IPS DF 6.9 (cell line): ENCODE measurements around the gene TBC1D22A.

Source experiments
- DNase-seq: peaks from one replicate; pipeline ENCODE4 v3.0.0-alpha.2; 2013; ENCODE audit warnings: low read depth, low spot score
- H3K27ac ChIP-seq: one replicate; pipeline ENCODE4 v1.5.1; 2013; ENCODE audit warnings: low read length, control low read depth
- H3K27me3 ChIP-seq: 2 replicates; pipeline ENCODE4 v1.6.1; 2013; ENCODE audit warnings: mild to moderate bottlenecking, low read length; ENCODE audit not compliant: control insufficient read depth, insufficient read depth
- H3K36me3 ChIP-seq: 2 replicates; pipeline ENCODE4 v1.6.1; 2013; ENCODE audit warnings: low read length; ENCODE audit not compliant: control insufficient read depth, insufficient read depth
- H3K4me1 ChIP-seq: 2 replicates; pipeline ENCODE4 v1.6.1; 2013; ENCODE audit warnings: low read length; ENCODE audit not compliant: control insufficient read depth, insufficient read depth
- H3K4me3 ChIP-seq: 2 replicates; pipeline ENCODE4 v1.5.1; 2013; ENCODE audit warnings: mild to moderate bottlenecking, low read length
- H3K9me3 ChIP-seq: 2 replicates; pipeline ENCODE4 v1.6.1; 2013; ENCODE audit warnings: low read length, inconsistent platforms; ENCODE audit not compliant: control insufficient read depth, insufficient read depth
- WGBS: extraction: QIAGEN DNeasy Blood & Tissue Kit; methylation state at CpG from one replicate; pipeline ENCODE4 v1.1.7; 2013; ENCODE audit warnings: mixed read lengths, missing lambda C conversion rate; ENCODE audit not compliant: insufficient read length, insufficient coverage; 5-methylcytosine and 5-hydroxymethylcytosine counted together

TBC1D22A gene

GRCh38 chr22:47120399-47120798 is 357.9 kb downstream of the TBC1D22A start:
- no peaks in the 10 kb centered on the region; the same call in 1 of the 2 replicates for H3K36me3 ChIP-seq
- H3K27me3 ChIP-seq, result no peaks in the 10 kb centered on the region
- no CpG with 5 or more reads among the region's 2 CpGs for WGBS
- no peak overlapping the region for H3K27ac ChIP-seq
- DNase-seq, result no peak
- H3K4me3 ChIP-seq, result no peak overlapping the region
- H3K9me3 ChIP-seq, result no peaks in the 10 kb centered on the region
- peaks cover 10% of the 10 kb centered on the region; the same call in 1 of the 2 replicates for H3K4me1 ChIP-seq

GRCh38 chr22:47121791-47122190 is 359.3 kb downstream of the TBC1D22A start:
- H3K9me3 ChIP-seq, result no peaks in the 10 kb centered on the region
- no peak overlapping the region for H3K4me3 ChIP-seq
- no peak for DNase-seq
- no peaks in the 10 kb centered on the region; the same call in 1 of the 2 replicates for H3K36me3 ChIP-seq
- peaks cover 9% of the 10 kb centered on the region; the same call in 1 of the 2 replicates for H3K4me1 ChIP-seq
- no peak overlapping the region for H3K27ac ChIP-seq
- no CpG with 5 or more reads among the region's 11 CpGs for WGBS
- no peaks in the 10 kb centered on the region for H3K27me3 ChIP-seq

- no CpG with 5 or more reads among the region's 9 CpGs for WGBS
- H3K4me3 ChIP-seq, result no peak overlapping the region
- H3K36me3 ChIP-seq, result no peaks in the 10 kb centered on the region; the same call in 1 of the 2 replicates
- no peaks in the 10 kb centered on the region for H3K27me3 ChIP-seq
- H3K9me3 ChIP-seq, result no peaks in the 10 kb centered on the region
- peaks cover 9% of the 10 kb centered on the region; the same call in 1 of the 2 replicates for H3K4me1 ChIP-seq
- no peak for DNase-seq
- H3K27ac ChIP-seq, result no peak overlapping the region
Measured at GRCh38 chr22:47122441-47123000, 360.1 kb downstream of the TBC1D22A start.

DNA sequence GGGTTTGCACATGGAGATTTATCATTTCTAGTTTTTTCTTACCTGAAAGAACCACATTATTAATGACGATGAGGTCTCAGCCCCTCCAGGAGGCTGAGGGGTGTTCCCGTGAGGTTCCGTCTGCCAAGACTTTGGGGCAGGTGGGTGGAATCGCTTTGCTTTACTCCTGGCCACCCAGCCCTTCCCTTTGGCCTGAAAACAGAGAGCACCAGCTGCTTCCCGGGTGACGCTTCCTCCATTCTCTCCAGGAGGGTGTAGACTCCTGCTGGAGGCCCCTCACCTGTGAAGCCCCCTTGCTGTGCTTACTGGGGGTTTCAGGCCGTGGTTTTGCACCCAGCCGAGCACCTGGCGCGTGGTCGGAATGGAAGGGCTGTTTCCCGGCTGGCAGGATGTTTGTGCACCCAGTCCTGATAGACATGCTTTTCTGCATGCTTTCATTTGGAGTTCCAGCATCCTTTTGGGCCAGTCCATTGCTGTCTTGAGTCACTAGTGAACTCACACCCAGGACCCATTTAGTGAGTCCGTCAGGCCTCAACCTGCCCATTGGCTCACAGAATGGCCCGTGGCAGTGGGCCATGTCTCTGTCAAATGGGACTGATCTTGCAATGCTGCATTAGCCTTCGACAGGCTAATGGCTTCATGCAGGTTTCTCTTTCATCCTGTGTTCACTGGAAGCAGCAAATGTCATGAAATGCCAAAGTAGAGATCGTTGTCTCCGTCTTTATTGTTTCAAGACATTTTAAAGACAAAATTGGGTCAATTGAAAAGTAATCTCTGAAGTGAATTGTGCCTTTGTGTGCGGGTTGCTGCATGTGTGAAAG is 360.8 kb downstream of the TBC1D22A start:
- no CpG with 5 or more reads among the region's 18 CpGs for WGBS
- peaks cover 9% of the 10 kb centered on the region; the same call in 1 of the 2 replicates for H3K4me1 ChIP-seq
- H3K27me3 ChIP-seq, result no peaks in the 10 kb centered on the region
- DNase-seq, result no peak
- H3K36me3 ChIP-seq, result no peaks in the 10 kb centered on the region; the same call in 1 of the 2 replicates
- H3K27ac ChIP-seq, result no peak overlapping the region
- no peak overlapping the region for H3K4me3 ChIP-seq
- no peaks in the 10 kb centered on the region for H3K9me3 ChIP-seq

- Histone ChIP-seq H3K27ac (no peak overlapping the region), H3K36me3 (no peaks in the 10 kb centered on the region; the same call in 1 of the 2 replicates), H3K9me3 (no peaks in the 10 kb centered on the region), H3K4me1 (peaks cover 9% of the 10 kb centered on the region; the same call in 1 of the 2 replicates), H3K4me3 (no peak overlapping the region), H3K27me3 (no peaks in the 10 kb centered on the region)
- no peak for DNase-seq
- WGBS, result no CpG with 5 or more reads among the region's 16 CpGs
Measured at GRCh38 chr22:47123827-47124442, 361.5 kb downstream of the TBC1D22A start.

DNA sequence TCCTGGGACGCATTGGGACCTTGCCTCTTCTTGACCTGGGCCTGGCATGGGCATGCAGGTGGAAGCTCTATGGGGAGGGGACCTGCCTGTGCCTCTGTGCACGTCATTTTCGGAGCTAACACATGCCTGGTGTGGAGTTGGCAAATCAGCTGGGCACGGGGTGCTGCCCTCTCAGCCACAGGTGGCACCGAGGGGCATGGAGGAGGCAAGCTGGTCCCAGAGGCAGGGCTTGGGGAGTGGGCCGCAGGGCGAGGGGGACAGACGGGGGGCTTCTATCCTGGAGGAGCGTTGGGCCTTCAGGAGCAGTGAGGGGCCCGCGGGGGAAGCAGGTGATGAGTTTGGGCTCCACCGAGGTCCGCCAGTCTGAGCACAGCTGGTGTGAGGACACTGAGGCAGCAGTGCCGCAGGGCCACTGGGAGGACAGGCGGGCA is 362.0 kb downstream of the TBC1D22A start:
- DNase-seq, result no peak
- Histone ChIP-seq H3K9me3 (no peaks in the 10 kb centered on the region), H3K4me3 (no peak overlapping the region), H3K4me1 (peaks cover 9% of the 10 kb centered on the region; the same call in 1 of the 2 replicates), H3K27me3 (no peaks in the 10 kb centered on the region), H3K27ac (no peak overlapping the region), H3K36me3 (no peaks in the 10 kb centered on the region; the same call in 1 of the 2 replicates)
- no CpG with 5 or more reads among the region's 15 CpGs for WGBS

GRCh38 chr22:47124961-47125360 is 362.5 kb downstream of the TBC1D22A start:
- no peak for DNase-seq
- Histone ChIP-seq H3K4me3 (no peak overlapping the region), H3K27ac (no peak overlapping the region), H3K36me3 (no peaks in the 10 kb centered on the region; the same call in 1 of the 2 replicates), H3K9me3 (no peaks in the 10 kb centered on the region), H3K27me3 (no peaks in the 10 kb centered on the region), H3K4me1 (peaks cover 9% of the 10 kb centered on the region; the same call in 1 of the 2 replicates)
- WGBS, result no CpG with 5 or more reads among the region's 14 CpGs

DNA sequence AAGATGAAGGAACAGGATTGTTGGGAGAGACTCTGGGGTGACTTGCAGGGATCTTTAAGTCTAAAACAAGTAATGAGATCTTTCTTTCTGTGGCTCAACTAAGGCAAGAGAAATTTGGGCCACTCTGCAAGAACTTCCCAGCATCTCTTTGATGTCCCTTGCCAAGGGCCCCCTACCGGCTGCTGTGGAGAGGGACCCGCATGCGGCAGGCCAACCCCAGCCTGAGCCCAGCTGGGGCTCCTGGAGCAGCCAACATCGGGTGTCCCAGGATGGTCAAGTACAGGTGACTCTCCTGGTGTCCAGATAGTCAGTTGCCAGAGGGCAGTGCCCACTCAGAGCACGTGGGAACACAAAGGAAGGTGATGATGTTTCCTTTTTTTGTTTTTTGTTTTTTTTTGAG is 363.2 kb downstream of the TBC1D22A start:
- DNase-seq, result no peak

DNA sequence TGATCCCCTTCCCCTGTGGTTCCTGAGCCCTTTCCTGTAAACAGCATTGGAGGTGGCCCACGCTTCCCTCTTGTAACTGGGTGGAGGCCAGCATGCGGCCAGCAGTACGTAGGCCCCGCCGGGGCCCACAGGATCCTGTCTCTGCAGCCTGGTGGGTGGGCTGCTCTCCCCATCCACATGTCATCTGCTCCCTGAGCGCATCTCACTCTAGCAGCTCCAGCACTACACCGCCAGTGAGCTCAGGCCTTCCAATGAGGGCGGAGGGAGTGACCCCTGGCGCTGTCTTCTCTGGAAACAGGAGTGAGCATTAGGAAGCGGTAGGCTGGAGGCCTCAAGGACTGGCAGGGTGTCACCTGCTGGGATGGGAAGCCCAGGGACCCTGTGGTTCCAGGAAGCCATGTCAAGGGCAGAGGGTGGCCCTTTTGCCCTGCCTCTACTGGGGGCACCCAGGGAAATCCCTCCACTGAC is 363.9 kb downstream of the TBC1D22A start:
- H3K4me3 ChIP-seq, result no peak overlapping the region
- no peak overlapping the region for H3K27ac ChIP-seq
- no peaks in the 10 kb centered on the region for H3K27me3 ChIP-seq
- no peaks in the 10 kb centered on the region for H3K9me3 ChIP-seq
- H3K36me3 ChIP-seq, result no peaks in the 10 kb centered on the region; the same call in 1 of the 2 replicates
- no CpG with 5 or more reads among the region's 10 CpGs for WGBS
- DNase-seq, result no peak
- peaks cover 9% of the 10 kb centered on the region; the same call in 1 of the 2 replicates for H3K4me1 ChIP-seq

More for the DNA sequence above, 363.2 kb downstream of the TBC1D22A start:
- Histone ChIP-seq H3K4me1 (peaks cover 9% of the 10 kb centered on the region; the same call in 1 of the 2 replicates), H3K27ac (no peak overlapping the region), H3K9me3 (no peaks in the 10 kb centered on the region), H3K27me3 (no peaks in the 10 kb centered on the region), H3K4me3 (no peak overlapping the region), H3K36me3 (no peaks in the 10 kb centered on the region; the same call in 1 of the 2 replicates)
- no CpG with 5 or more reads among the region's 5 CpGs for WGBS

GRCh38 chr22:47127441-47127871 is 365.0 kb downstream of the TBC1D22A start:
- no peaks in the 10 kb centered on the region for H3K27me3 ChIP-seq
- WGBS, result no CpG with 5 or more reads among the region's 15 CpGs

More at GRCh38 chr22:47127441-47127871, 365.0 kb downstream of the TBC1D22A start:
- Histone ChIP-seq H3K9me3 (no peaks in the 10 kb centered on the region), H3K4me3 (no peak overlapping the region), H3K36me3 (no peaks in the 10 kb centered on the region; the same call in 1 of the 2 replicates), H3K4me1 (peaks cover 9% of the 10 kb centered on the region; the same call in 1 of the 2 replicates), H3K27ac (no peak overlapping the region)
- no peak for DNase-seq
